HG03469 (cell line): ENCODE measurements around the gene CCDC30.
A peak's percentile ranks its signal among the peaks of the same experiment; 100 is the strongest.
"Not testable (repeated sequence)": the region's sequence is repeated elsewhere in the genome, so short reads cannot be mapped to it uniquely, and the experiment has no call there.

Experiments used
- ATAC-seq: cut with Tn5 transposase; IDR thresholded peaks from one replicate; pipeline ENCODE4 v1.9.1; 2021; ENCODE audit warnings: mild to moderate bottlenecking, moderate library complexity, moderate number of reproducible peaks; ENCODE audit not compliant: unreplicated experiment

CCDC30 gene

DNA sequence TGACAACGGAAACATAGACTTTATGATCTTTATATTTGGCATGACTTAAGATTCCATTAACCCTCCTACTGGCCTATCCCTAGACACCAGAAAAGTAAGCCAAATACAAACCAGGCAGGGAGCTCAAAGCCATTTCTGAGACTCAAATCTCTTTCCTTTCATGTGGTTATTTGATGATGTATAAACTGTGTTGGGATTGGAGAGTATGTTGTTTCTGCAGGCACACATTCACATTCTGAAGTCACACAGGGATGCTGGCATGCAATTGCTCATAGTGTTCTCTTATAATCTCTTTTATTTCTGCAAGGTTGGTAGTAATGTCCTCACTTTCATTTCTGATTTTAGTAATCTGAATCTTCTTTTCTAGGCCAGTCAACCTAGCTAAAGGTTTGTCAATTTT is 13.0 kb upstream of the CCDC30 start:
- no peak for ATAC-seq

DNA sequence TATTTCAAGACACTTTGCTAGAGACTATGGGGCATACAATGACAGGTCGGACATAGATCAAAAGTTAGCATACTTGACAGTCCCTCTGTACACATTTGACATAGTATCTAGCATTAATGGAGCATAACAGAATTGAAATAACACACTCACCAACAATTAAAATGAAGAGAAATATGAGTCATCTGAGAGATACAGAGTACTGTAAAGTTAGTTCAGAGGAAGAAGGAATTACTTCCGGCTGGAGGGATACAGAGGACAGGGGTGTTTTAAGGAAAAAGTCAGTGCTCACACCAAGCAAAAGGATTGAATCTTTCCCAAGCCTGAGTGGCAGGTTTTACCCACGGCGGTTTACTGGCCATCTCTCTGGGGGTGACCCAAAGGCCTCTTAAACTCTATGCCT is 9.7 kb upstream of the CCDC30 start:
- no peak for ATAC-seq

DNA sequence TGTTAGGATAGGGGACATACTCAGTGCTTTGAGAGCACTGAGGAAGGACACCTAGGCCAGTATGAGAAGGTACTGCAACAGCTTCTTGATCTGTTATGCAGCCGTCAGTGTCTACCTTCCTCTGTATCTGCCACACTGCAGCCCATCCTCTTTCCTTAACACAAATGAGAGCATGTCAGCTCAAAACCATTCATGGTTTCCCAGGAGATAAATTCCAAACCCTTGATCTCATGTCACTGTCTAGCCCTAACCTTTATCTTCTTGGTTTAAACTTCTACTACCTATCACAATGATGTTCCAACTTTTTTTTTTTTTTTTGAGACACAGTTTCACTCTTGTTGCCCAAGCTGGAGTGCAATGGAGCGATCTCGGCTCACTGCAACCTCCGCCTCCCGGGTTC is 8.7 kb upstream of the CCDC30 start:
- ATAC-seq, result no peak

DNA sequence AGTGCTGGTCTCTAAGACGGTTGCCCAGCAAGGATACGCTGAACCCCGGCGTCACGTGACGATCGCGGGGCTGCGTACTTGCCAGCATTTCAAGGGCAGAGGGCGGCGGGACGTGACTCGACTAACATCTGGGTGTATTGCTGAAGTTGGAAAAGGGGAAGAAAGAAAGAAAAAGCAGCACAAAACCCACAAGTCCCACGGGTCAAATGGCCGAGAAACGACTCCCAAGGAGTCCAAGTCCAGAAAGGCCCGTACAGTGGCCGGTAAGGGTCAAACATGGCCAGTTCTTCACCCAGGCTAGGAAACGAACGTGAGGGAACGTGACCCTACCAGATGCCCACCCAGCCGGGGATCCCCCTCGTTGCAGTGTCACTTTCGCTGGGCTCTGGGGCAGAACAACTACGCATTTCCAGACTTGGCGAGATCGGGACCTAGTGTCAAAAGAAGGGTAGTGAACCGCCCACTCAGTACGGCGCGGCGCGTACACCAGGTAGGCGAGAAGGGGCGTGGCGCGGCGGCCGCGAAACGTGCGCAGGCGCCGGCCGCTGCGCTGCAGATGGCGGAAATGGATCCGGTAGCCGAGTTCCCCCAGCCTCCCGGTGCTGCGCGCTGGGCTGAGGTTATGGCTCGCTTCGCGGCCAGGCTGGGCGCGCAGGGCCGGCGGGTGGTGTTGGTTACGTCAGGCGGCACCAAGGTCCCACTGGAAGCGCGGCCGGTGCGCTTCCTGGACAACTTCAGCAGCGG is 6.9 kb upstream of the CCDC30 start, which contains the start of the genes PPCS and ZMYND12:
TSS of gene PPCS (plus strand) at position 534 of the 744 bp plus-strand sequence. CDS start at position 557, 23 bp downstream.
TSS of gene ZMYND12 (minus strand) at position 13 of the 744 bp plus-strand sequence. CDS start 25 bp downstream, outside the sequence.
- ATAC-seq, result peak; percentile 58

DNA sequence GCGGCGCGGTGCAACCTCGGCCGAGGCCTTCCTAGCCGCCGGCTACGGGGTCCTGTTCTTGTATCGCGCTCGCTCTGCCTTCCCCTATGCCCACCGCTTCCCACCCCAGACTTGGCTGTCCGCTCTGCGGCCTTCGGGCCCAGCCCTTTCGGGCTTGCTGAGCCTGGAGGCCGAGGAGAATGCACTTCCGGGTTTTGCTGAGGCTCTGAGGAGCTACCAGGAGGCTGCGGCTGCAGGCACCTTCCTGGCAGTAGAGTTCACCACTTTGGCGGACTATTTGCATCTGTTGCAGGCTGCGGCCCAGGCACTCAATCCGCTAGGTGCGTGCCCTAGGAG is 6.4 kb upstream of the CCDC30 start:
- ATAC-seq, result peak; percentile 27

DNA sequence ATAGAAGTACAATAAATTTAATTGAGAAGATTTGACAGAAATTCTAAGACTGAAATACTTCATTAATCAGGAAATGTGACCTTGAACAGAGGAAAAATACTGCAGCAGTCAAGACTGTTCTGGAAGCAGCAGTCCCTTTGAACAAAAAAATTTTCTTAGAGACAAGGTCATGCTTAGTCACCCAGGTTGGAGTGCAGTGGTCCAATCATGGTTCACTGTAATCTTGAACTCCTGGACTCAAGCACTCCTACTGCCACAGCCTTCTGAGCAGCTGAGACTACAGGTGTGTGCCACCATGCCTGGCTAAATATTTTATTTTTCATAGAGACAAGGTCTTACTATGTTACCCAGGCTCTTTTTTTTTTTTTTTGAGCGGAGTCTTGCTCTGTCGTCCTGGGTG is 1.9 kb upstream of the CCDC30 start:
- no peak for ATAC-seq

DNA sequence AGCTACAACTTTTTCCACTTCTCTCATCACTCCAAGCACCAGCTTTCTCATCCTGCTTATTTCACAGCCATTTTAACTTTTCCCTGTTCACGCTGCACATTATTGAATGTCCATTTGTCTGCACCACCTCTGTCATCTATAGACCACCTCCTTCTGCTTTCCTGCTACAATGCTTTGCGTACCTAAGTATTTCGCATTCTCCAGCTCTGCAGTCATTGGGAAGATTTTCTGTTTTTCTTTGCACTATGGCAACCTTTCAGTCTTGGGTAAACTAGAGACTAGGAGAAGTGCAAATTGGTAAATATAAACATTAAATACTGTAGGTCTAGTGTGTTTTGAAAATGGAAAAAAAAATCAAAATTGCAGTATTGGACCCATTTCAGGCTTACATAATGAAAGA is 835 bp downstream of the CCDC30 start:
- ATAC-seq, result no peak

DNA sequence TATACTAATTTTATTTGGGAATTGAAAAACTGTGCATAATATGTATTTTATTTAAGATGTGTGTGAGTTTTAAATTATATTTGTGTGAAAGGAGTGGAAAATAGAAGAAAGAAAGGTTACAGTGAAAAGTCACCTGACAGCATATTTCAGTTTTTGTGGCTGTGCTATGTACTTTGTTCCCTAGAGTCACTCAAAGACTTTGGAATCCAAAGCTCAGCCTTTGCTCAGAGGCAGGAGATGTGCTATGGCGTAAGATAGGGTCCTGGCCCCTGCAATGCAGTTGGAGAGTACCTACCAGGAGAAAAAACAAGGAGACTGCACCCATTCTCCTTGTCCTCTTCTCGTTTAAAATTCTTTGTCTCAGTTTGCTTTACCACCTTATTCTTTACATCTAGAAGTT is 2.9 kb downstream of the CCDC30 start:
- ATAC-seq, result no peak

DNA sequence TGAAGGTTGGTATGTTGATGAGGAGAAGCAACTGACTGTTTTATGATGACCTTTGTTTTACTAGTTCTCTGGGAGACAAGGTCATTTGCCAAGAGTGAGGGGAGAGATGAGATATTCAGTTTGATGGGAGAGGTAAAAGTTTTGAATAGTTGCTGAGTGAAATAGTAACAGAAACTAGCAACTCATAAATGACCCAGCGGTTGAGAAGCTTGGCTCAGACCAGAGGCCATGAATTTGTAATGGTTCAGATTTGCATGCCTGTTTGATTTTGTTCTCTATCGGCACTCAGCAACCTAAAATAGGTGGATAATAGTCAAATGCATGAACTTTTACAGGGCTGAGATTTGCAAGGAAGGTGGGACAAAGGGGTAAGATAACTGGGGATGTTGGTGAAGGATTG is 6.6 kb downstream of the CCDC30 start:
- no peak for ATAC-seq

DNA sequence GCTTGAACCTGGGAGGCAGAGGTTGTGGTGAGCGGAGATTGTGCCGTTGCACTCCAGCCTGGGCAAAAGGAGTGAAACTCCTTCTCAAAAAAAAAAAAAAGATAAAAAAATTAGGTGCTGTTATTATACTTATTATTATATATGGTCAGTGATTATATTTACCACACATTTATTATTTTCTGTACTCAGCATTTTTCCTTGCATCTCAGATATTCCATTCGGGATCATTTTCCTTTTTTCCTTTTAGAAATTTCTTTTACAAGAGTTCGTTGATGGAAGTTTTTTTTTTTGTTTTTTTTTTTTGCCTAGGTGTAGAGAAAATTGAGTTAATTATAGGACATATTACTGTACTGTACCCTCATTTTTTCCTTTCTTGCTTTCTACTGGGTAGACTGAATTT is 13.5 kb downstream of the CCDC30 start:
- no peak for ATAC-seq

DNA sequence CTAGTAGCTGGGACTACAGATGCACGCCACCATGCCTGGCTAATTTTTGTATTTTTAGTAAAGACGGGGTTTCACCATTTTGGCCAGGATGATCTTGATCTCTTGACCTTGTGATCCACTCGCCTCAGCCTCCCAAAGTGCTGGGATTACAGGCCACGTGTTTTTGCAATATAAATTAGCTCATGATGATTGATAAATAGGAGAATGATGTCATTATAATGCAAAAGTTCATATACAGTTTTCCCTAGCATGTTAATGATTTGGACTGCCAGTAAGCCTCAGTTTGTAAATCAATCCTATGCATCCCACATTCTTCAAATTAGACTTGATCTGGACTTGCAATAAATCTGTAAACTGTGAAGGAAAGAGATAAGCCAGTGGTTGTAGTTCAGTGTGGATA is 14.3 kb downstream of the CCDC30 start:
- not testable (repeated sequence) for ATAC-seq

DNA sequence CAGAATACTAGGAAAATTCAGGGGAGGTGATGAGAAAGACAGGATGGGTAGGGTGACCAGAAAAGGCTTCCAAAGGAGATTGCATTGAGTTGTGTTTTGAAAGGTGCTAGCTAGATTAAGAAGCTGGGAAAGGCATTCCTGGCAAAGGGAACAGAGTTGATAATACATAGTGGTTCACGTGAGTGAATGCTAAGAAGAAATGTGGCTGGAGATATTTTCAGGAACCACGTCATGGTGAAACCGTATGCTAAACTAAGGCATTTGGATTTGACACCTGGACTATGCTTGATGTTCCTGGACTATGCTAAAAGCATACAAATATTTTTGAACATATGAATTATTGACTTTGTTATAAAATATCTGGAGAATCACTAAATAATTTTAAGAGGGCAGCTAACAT is 14.7 kb downstream of the CCDC30 start:
- no peak for ATAC-seq

DNA sequence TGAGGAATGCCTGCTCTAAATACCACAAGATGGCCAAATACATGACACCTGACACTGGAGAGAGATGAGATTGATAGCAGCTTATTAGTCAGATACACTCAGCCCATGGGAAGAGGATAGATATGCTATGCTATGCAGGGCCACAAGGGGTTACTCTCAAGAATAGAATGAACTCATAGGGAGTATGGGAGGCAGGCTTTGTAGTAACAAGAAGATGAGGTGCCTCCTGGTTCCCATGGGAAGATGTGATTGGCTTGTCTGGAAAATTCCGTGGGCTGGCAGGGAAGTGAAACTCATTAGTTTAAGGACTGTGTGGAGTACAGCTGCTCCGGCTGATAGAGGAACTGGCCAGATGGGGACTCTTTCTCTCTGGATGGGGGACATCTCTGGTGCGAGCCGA is 16.5 kb downstream of the CCDC30 start:
- no peak for ATAC-seq

DNA sequence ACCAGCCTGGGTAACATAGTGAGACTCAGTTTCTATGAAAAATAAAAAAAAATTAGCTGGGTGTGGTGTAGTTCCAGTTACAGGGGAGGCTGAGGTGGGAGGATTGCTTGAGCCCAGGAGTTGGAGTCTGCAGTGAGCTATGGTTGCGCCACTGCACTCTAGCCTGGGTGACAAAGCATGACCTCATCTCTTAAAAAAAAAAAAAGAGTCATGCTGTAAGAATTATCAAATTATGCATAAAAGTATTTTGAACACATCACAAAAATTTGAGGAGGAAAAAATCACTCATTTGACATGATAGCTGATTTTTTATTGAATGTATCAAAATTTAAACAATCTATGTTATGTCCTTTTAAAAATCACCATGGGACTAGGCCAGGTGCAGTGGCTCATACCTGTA is 17.8 kb downstream of the CCDC30 start:
- no peak for ATAC-seq

DNA sequence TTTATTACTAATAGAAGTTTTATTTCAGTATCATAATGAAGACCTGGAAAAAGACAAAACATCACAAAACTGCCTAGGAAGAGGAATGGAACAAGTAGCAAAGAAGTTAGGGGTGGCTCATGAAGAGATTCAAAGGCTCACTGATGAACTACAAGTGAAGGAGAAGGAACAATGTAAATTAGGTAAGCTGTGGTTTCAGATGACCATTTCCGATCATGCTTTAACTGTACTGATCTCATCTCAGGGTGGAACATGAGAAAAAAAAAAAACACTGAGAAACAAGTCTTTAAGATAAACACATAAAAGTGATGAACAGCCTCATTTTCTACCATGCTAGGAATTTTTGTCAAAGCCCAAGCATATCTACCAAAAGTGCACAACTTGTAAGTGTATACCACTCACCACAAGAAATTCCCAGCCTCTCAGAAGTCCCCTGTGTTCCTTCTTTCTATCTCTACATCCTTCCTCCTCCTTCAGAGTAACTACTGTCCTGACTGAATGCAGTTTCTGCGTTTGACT is 19.6 kb downstream of the CCDC30 start:
- ATAC-seq, result no peak

DNA sequence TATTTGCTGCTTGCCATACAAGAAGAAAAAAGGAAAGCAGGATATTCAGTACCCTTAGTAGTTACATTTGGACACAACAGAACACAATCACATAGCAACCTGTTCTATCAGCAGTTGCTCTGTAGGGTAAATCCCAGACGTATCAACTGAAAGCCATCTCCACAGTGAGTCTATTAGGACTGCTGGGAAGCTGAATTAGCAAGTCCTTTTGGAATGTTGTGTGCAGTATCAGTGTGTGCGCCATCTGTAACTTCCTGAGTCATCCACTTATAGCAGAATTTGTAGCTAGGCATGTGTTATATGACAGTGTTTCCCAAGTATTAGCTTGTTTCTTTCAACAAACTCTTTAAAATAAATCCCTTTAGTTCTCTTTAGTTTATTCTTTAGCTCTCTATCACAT is 21.3 kb downstream of the CCDC30 start:
- no peak for ATAC-seq

DNA sequence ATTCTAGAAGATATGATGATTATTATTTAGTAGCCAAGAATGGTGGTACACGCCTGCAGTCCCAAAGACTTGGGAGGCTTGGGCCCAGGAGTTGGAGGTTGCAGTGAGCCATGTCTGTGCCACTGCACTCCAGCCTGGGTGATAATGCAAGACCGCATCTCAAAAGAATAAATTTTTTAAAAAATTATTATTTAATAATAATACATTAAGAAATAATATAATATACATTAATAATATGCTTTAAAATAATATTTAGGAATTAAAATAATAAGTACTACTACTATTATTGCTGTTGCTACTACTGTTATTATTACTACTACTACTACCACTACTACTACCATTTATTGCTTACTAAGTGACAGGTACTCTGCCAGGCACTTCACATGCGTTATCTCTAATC is 27.2 kb downstream of the CCDC30 start:
- ATAC-seq, result no peak

DNA sequence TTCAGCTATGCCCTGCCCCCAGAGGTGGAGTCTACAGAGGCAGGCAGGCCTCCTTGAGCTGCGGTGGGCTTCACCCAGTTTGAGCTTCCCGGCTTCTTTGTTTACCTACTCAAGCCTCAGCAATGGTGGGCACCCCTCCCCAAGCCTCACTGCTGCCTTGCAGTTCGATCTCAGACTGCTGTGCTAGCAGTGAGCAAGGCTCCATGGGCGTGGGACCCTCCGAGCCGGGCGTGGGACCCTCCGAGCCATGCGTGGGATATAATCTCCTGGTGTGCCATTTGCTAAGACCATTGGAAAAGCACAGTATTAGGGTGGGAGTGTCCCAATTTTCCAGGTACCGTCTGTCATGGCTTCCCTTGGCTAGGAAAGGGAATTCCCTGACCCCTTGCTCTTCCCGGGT is 38.9 kb downstream of the CCDC30 start:
- not testable (repeated sequence) for ATAC-seq

DNA sequence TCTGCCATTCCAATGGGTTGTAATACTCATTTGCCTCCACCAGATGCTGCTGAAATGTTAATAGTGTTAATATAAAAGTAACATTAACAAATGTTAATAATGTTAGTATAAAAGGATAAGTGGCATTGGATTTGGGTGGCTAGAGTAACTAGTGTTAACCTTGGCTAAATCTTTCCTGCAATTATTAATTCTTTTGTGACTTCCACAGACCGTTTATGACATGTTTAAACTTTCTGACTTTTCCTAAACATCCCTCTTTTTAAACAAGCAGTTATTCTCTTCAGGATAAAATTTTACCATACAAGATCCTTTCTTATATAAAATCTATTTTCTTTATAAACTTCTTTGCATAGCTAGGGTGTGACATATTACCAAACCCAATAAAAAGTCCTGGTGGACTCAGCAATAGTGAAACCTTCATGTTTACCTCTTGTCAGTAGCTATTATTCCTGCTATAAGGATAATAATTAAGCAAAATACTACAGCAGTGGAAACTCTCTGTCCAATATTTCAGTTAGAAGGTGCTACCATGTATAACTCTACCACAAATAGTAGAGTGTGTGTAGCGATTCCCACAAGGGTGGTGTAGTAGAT is 41.5 kb downstream of the CCDC30 start:
- no peak for ATAC-seq

DNA sequence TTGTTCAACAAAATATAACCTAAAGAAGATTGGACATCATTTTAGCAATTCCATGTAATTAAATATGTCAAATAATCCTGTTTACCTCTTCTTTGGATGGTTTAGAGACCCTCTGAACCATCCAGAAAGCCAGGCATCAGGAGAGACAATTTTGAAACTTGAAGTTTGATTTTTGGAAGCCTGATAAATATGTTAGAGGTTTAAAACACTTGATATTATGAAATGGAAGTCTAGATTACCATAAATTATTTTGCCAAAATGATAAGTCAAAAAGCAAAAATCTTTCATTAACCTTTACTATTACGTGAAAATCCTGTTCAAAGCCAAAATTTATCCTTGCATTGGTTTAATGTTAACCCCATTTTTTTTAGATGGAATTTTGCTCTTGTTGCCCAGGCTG is 43.5 kb downstream of the CCDC30 start:
- no peak for ATAC-seq

DNA sequence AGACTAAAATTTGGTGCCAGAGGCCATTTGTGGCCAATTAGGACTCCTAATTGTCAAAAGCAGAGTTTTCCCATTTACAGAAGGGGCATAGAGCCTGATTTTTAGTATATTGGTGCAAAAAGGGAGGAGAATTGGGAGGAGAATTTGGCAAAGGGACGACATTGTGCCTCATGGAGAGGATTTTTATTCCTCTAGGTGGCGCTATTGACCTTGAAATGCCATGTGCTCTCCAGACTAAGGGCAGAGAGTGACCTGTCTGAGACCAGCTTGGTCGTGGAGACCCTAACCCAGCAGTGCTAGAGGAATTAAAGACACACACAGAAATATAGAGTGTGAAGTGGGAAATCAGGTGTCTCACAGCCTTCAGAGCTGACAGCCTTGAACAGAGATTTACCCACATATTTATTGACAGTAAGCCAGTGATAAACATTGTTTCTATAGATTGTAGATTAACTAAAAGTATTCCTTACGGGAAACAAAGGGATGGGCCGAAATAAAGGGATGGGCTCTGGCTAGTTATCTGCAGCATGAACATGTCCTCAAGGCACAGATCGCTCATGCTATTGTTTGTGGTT is 48.6 kb downstream of the CCDC30 start:
- ATAC-seq, result not testable (repeated sequence)

DNA sequence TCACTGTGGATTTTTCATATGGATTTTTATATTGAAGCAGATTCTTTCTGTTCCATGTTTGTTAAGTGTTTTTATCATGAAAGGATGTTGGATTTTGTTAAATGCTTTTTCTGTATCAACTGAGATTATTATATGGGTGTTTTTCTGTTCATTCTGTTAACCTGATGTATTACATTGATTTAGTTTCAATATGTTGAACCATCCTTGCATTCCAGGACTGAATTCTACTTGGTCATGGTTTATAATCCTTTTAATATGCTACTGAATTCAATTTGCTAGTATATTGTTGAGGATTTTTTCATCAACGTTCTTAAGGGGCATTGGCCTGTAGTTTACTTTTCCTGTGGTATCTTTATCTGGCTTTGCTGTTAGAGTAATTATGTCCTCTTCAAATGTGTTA is 55.8 kb downstream of the CCDC30 start:
- no peak for ATAC-seq
